ENCODE results near the gene ARRDC3. TPM values are rescaled to one million over a fixed set of nuclear protein-coding genes. Genes with fewer than 3 reads are reported as not detected.
"Not testable (repeated sequence)": the region's sequence is repeated elsewhere in the genome, so short reads cannot be mapped to it uniquely, and the experiment has no call there.

ARRDC3 gene
- total RNA-seq, 1 donor from 2014 or later: 109 TPM

DNA sequence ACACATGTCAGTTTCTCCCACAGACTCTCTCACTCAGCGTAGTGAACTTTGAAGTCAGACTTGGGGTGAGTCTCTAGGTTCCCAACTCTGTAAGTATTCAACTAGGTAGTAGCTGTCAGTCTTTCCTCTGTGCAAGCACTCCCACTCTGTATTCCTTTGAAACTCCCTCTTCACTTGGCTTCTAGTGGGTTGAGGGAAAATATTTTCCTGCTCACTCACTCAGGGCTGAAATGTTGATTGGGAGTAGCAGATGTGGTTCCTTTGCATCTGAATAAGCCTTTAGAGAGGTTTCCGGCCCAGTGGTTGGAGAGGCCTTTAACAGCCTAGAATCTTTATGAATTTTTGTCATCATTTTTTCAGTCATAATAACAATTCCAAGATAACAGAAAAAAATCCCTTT is 18.1 kb upstream of the ARRDC3 start:
- Mint-ChIP-seq H3K4me3 (ENCODE audit: unreplicated experiment) (no peak overlapping the region), H3K4me1 (ENCODE audit: low read depth, unreplicated experiment) (peaks cover 15% of the 10 kb centered on the region), H3K36me3 (ENCODE audit: unreplicated experiment) (no peaks in the 10 kb centered on the region), H3K9me3 (ENCODE audit: unreplicated experiment) (no peaks in the 10 kb centered on the region), H3K27ac (ENCODE audit: unreplicated experiment) (no peak overlapping the region), H3K27me3 (ENCODE audit: unreplicated experiment) (no peaks in the 10 kb centered on the region)
- no peak for DNase-seq
- TF ChIP-seq, protein P1, sequence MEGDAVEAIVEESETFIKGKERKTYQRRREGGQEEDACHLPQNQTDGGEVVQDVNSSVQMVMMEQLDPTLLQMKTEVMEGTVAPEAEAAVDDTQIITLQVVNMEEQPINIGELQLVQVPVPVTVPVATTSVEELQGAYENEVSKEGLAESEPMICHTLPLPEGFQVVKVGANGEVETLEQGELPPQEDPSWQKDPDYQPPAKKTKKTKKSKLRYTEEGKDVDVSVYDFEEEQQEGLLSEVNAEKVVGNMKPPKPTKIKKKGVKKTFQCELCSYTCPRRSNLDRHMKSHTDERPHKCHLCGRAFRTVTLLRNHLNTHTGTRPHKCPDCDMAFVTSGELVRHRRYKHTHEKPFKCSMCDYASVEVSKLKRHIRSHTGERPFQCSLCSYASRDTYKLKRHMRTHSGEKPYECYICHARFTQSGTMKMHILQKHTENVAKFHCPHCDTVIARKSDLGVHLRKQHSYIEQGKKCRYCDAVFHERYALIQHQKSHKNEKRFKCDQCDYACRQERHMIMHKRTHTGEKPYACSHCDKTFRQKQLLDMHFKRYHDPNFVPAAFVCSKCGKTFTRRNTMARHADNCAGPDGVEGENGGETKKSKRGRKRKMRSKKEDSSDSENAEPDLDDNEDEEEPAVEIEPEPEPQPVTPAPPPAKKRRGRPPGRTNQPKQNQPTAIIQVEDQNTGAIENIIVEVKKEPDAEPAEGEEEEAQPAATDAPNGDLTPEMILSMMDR (IDR thresholded peaks at IDR 0.05; ENCODE audit: partially characterized antibody, unreplicated experiment): no peak

DNA sequence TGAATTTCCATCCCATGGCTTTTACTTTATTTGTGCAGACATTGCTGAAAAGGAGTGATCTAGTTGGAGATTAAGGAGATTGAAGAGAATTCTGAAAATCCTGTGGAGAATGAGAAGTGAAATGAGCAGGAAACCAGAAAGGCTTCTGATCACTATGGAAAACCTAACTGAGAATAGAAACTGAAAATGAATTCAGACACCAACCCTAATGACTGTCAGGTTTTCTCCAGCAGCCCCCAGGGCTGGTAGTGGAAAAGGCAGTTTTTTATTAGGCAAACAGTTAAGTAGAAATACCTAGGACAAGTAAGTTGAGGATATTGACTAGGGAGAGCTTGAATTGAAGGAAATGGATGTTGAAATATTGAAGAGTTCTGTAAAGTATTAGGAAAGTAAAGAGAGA is 14.7 kb upstream of the ARRDC3 start:
- H3K4me1 Mint-ChIP-seq (ENCODE audit: low read depth, unreplicated experiment): peaks cover 18% of the 10 kb centered on the region
- H3K36me3 Mint-ChIP-seq (ENCODE audit: unreplicated experiment): no peaks in the 10 kb centered on the region
- no peak overlapping the region for H3K27ac Mint-ChIP-seq (ENCODE audit: unreplicated experiment)
- DNase-seq: no peak
- TF ChIP-seq, protein P1 (IDR thresholded peaks at IDR 0.05; ENCODE audit: partially characterized antibody, unreplicated experiment): no peak
- no peak overlapping the region for H3K4me3 Mint-ChIP-seq (ENCODE audit: unreplicated experiment)
- H3K27me3 Mint-ChIP-seq (ENCODE audit: unreplicated experiment): no peaks in the 10 kb centered on the region
- H3K9me3 Mint-ChIP-seq (ENCODE audit: unreplicated experiment): no peaks in the 10 kb centered on the region

DNA sequence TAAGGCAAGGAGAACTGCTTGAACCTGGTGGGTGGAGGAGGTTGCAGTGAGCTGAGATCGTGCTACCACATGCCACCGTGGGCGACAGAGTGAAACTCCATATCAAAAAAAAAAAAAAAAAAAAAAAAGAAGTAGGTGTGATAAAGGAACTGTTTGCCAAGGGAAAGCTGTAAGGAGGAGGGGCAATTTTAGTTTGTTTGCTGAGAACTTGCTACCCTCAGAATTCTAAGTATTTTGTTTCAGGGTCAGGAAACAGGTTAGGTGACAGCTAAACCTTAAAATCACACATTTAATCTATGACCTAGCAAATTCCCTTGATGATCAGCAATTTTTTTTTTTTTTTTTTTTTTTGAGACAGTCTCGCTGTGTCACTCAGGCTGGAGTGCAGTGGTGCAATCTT is 7.2 kb upstream of the ARRDC3 start:
- Mint-ChIP-seq H3K4me1 (ENCODE audit: low read depth, unreplicated experiment) (no peaks in the 10 kb centered on the region), H3K36me3 (ENCODE audit: unreplicated experiment) (no peaks in the 10 kb centered on the region), H3K27ac (ENCODE audit: unreplicated experiment) (no peak overlapping the region), H3K4me3 (ENCODE audit: unreplicated experiment) (no peak overlapping the region), H3K9me3 (ENCODE audit: unreplicated experiment) (peaks cover 2% of the 10 kb centered on the region), H3K27me3 (ENCODE audit: unreplicated experiment) (no peaks in the 10 kb centered on the region)
- TF ChIP-seq, protein P1 (IDR thresholded peaks at IDR 0.05; ENCODE audit: partially characterized antibody, unreplicated experiment): no peak
- no peak for DNase-seq

DNA sequence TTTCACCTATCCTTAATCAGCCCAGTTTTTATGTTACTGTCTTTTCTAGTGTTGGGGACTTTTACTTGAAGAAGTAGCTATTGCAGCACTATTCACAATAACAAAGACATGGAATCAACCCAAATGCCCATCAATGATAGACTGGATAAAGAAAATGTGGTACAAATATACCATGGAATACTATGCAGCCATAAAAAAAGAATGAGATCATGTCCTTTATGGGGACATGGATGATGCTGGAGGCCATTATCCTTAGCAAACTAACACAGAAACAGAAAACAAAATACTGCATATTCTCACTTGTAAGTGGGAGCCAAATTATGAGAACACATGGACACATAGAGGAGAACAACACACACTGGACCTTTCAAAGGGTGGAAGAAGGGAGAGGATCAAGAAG is 6.4 kb upstream of the ARRDC3 start:
- H3K4me1 Mint-ChIP-seq (ENCODE audit: low read depth, unreplicated experiment); H3K27ac Mint-ChIP-seq (ENCODE audit: unreplicated experiment); DNase-seq; H3K36me3 Mint-ChIP-seq (ENCODE audit: unreplicated experiment); H3K4me3 Mint-ChIP-seq (ENCODE audit: unreplicated experiment); H3K9me3 Mint-ChIP-seq (ENCODE audit: unreplicated experiment); H3K27me3 Mint-ChIP-seq (ENCODE audit: unreplicated experiment): not testable (repeated sequence)

DNA sequence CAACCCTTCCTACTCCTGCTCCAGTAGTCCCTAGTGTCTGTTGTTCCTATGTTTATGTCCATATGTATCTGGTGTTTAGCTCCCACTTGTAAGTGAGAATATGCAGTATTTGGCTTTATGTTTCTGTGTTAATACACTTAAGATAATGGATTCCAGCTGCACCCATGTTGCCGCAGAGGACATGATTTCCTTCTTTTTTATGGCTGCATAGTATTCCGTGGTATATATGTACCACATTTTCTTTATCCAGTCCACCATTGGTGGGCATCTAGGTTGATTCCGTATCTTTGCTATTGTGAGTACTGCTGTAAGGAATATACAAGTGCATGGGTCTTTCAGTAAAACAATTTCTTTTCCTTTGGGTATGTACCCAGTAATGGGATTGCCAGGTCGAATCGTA is 5.2 kb upstream of the ARRDC3 start:
- no peak for DNase-seq
- Mint-ChIP-seq H3K27ac (ENCODE audit: unreplicated experiment) (no peak overlapping the region), H3K4me3 (ENCODE audit: unreplicated experiment) (no peak overlapping the region), H3K36me3 (ENCODE audit: unreplicated experiment) (no peaks in the 10 kb centered on the region), H3K27me3 (ENCODE audit: unreplicated experiment) (peaks cover 4% of the 10 kb centered on the region), H3K4me1 (ENCODE audit: low read depth, unreplicated experiment) (peaks cover 3% of the 10 kb centered on the region), H3K9me3 (ENCODE audit: unreplicated experiment) (peaks cover 6% of the 10 kb centered on the region)
- TF ChIP-seq, protein P1 (IDR thresholded peaks at IDR 0.05; ENCODE audit: partially characterized antibody, unreplicated experiment): no peak

DNA sequence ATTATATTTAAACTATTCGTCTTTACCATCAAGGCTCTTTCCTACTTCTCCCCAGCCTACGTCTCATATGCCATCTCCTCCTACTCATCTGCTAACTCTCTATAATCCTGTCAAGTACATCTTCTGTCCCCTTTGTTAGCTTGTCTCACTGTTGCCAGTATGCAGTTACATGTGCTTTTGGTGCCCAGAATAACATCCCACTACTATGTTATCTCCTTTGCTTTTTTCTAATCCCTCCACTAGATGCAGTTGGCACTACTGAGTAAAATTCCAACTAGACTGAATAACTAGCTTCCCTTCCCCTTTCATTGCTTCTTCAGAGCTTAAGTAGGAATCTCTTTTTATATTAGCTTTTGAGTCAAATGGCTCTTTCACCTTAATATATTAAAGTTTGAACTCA is 3.0 kb upstream of the ARRDC3 start:
- peaks cover 3% of the 10 kb centered on the region for H3K4me1 Mint-ChIP-seq (ENCODE audit: low read depth, unreplicated experiment)
- H3K4me3 Mint-ChIP-seq (ENCODE audit: unreplicated experiment): no peak overlapping the region
- peaks cover 22% of the 10 kb centered on the region for H3K27me3 Mint-ChIP-seq (ENCODE audit: unreplicated experiment)
- H3K36me3 Mint-ChIP-seq (ENCODE audit: unreplicated experiment): no peaks in the 10 kb centered on the region
- H3K9me3 Mint-ChIP-seq (ENCODE audit: unreplicated experiment): peaks cover 24% of the 10 kb centered on the region
- TF ChIP-seq, protein P1 (IDR thresholded peaks at IDR 0.05; ENCODE audit: partially characterized antibody, unreplicated experiment): no peak
- DNase-seq: no peak
- H3K27ac Mint-ChIP-seq (ENCODE audit: unreplicated experiment): no peak overlapping the region

DNA sequence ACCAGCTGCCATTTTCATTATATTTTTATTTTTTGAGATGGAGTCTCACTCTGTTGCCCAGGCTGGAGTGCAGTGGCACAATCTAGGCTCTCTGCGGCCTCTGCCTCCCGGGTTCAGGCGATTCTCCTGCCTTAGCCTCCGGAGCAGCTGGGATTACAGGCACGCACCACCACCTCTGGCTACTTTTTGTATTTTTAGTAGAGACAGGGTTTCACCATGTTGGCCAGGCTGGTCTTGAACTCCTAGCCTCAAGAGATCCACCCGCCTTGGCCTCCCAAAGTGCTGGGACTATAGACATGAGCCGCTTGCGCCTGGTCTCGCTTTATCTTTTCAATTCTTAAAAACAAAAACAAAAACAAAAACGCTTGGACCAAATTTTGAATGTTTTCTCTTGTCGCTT is 2.5 kb upstream of the ARRDC3 start:
- DNase-seq; H3K36me3 Mint-ChIP-seq (ENCODE audit: unreplicated experiment); H3K4me1 Mint-ChIP-seq (ENCODE audit: low read depth, unreplicated experiment); H3K4me3 Mint-ChIP-seq (ENCODE audit: unreplicated experiment); H3K27ac Mint-ChIP-seq (ENCODE audit: unreplicated experiment): not testable (repeated sequence)
- H3K27me3 Mint-ChIP-seq (ENCODE audit: unreplicated experiment): peaks cover 23% of the 10 kb centered on the region
- H3K9me3 Mint-ChIP-seq (ENCODE audit: unreplicated experiment): peaks cover 26% of the 10 kb centered on the region

Measured in glutamatergic neuron (in vitro differentiated cells).